SJCRH30 (cell line): ENCODE measurements around the gene ABCA6. TPM values are rescaled to one million over a fixed set of nuclear protein-coding genes. Genes with fewer than 3 reads are reported as not detected.

ENCODE experiments used
- total RNA-seq: library from RNA; depleted of rRNA; stranded (reverse); fragments of >200 nt; shearing (Covaris generic); gene quantifications from 2 replicates; pipeline ENCODE4 v1.2.3, GENCODE V29; 2014; rRNA removed

ABCA6 gene
- total RNA-seq, 1 experiment from 2014 or later: not detected

Other genes starting within 250 kb of the ABCA6 start
- 0.13 TPM in 1 of 2 replicates, not detected in the other for gene ABCA8, start 186.5 kb downstream of the ABCA6 start, total RNA-seq
- not detected in 2 replicates for gene ABCA9, start 81.0 kb downstream of the ABCA6 start, total RNA-seq
- gene ABCA10, start 86.9 kb upstream of the ABCA6 start, total RNA-seq: not detected in 2 replicates
- gene ABCA5, start 185.2 kb upstream of the ABCA6 start, total RNA-seq: 0.13 TPM in 1 of 2 replicates, not detected in the other